ENCODE measurements around the gene MPST.

The MPST gene

GRCh38 chr22:37046589-37046988, 27.0 kb downstream of the MPST start:
- DNase-seq = no peak

- DNase-seq = no peak
These were observed 27.5 kb downstream of the MPST start for GRCh38 chr22:37047006-37047405.

GRCh38 chr22:37048133-37048532, 28.6 kb downstream of the MPST start:
- no peak for DNase-seq

- no peak for DNase-seq
These were observed 29.7 kb downstream of the MPST start for GRCh38 chr22:37049224-37049623.

- no peak for DNase-seq
These were observed 31.4 kb downstream of the MPST start for GRCh38 chr22:37050913-37051312.

- DNase-seq = peak; percentile 76
These were observed 32.1 kb downstream of the MPST start, which contains the start of gene KCTD17 for GRCh38 chr22:37051391-37052385. TSS of gene KCTD17 (plus strand) at chr22:37051742. CDS start at chr22:37051761, 19 bp downstream.

GRCh38 chr22:37052386-37053309, 33.1 kb downstream of the MPST start:
- no peak for DNase-seq

GRCh38 chr22:37053310-37054055, 33.9 kb downstream of the MPST start:
- DNase-seq = peak; percentile 48

GRCh38 chr22:37054056-37054395, 34.5 kb downstream of the MPST start:
- no peak for DNase-seq

- DNase-seq = no peak
These were observed 35.2 kb downstream of the MPST start for GRCh38 chr22:37054600-37055365.

GRCh38 chr22:37056246-37056645, 36.7 kb downstream of the MPST start:
- no peak for DNase-seq

GRCh38 chr22:37057226-37057625, 37.7 kb downstream of the MPST start:
- no peak for DNase-seq

- no peak for DNase-seq
These were observed 38.4 kb downstream of the MPST start for GRCh38 chr22:37057796-37058510.

- no peak for DNase-seq
These were observed 39.6 kb downstream of the MPST start for GRCh38 chr22:37058917-37059701.

GRCh38 chr22:37059876-37060449, 40.4 kb downstream of the MPST start:
- DNase-seq = no peak

GRCh38 chr22:37060801-37061610, 41.5 kb downstream of the MPST start:
- no peak for DNase-seq

GRCh38 chr22:37061611-37062375, 42.3 kb downstream of the MPST start:
- no peak for DNase-seq

- no peak for DNase-seq
These were observed 42.8 kb downstream of the MPST start for GRCh38 chr22:37062376-37062675.

Data from hematopoietic multipotent progenitor cell treated with erythropoietin and hydrocortisone succinate and interleukin-3 and kit ligand, for 6 days (in vitro differentiated cells).